Activated CD4-positive, alpha-beta T cell treated with anti-CD3 and anti-CD28 coated beads for 4 hours (primary cell): Measurements from ENCODE around the gene MAPK9.
"Not testable (repeated sequence)": the region's sequence is repeated elsewhere in the genome, so short reads cannot be mapped to it uniquely, and the experiment has no call there.

Source experiments
- DNase-seq, 2 donors: peaks; one replicate each; pipeline ENCODE4 v3.0.0-alpha.2; 2020

The MAPK9 gene

GRCh38 chr5:180222056-180222455 is 69.8 kb downstream of the MAPK9 start:
- DNase-seq: no peak

- no peak for DNase-seq
Measured at GRCh38 chr5:180217797-180218196, 74.1 kb downstream of the MAPK9 start.

GRCh38 chr5:180216646-180217171 is 75.2 kb downstream of the MAPK9 start:
- DNase-seq: no peak

GRCh38 chr5:180215783-180216630 is 75.9 kb downstream of the MAPK9 start:
- DNase-seq: no peak

GRCh38 chr5:180214870-180215770 is 76.8 kb downstream of the MAPK9 start:
- no peak for DNase-seq

- no peak for DNase-seq
Measured at GRCh38 chr5:180213657-180214207, 78.2 kb downstream of the MAPK9 start.

DNA sequence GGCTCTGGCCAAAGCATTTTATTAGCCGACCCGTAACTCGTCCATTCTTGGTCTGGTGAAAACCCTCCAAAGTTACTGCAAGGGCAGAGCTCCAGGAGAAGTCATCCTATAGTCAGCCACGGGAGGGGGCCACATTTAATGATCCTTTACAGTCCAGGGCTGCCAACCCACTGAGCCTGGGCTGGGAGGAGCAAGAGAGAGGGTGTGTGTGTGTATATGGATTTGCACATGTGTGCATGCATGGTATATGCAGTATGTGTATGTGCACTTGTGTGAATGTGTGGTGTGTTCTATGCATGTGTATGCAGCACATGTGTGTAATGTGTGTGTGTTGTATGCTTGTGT is 78.7 kb downstream of the MAPK9 start:
- no peak for DNase-seq

DNA sequence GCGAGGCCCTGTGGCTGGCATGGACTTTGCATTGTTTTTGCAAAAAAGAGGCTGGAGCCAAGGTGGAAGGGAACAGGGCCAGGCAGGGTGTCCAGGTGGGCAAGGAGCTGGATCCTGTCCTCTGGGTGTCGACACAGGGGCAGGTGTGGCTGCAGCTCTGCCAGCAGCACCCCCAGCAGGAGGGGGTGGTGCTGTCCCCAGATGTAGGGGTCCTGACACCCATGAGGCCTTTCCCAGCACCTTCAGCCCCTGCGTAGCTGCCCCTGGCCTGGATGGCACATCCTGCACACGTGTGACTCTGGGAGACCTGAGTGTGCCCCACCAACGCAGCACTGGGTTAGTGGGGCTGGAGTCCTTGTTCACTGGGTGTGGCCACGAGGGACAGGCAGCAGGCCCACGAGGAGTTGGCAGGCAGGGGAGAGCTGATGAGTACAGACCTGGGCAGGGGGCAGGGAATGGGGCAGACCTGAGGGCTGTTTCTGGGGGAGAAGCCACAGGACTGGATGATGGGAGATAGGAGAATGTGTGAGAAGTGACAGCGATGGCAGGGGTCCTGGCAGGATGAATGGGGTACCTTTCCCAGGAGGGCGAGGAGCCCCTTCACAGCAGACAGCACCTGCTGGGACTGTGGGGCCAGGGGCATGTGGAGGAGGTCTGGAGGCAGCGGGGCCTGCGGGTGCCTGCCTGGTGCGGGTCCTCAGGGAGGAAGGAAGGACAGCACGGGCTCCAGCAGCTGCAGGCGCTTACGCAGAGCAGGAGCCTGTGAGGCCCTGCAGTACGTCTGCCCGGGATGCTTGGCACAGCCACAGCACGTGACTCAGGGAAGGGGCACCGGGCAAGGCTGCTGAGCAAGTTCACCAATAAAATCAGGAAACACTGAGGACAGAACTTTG is 79.3 kb downstream of the MAPK9 start:
- no peak for DNase-seq

DNA sequence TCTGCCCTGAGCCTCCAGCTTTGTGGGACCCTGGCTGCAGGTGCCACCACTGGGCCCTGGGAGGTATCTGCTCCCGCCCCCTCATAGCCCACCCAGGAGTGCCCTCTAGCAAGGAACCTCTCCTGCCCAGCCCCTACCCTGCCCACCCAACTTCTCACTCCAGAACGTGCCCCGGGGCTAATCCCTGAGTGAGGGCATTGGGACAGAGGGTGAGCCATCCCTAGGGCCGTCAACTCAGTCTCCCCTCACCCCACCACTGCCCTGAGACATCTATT is 80.2 kb downstream of the MAPK9 start:
- no peak for DNase-seq

GRCh38 chr5:180210961-180211760 is 80.7 kb downstream of the MAPK9 start:
- DNase-seq: no peak

- not testable (repeated sequence) for DNase-seq
Measured at GRCh38 chr5:180210077-180210476, 81.8 kb downstream of the MAPK9 start.

GRCh38 chr5:180209137-180209581 is 82.7 kb downstream of the MAPK9 start, which contains the start of gene RASGEF1C:
Gene RASGEF1C, minus strand, starts transcription at chr5:180209211. Its CDS starts 71,159 bp downstream, at chr5:180138052.
- DNase-seq: peak; percentile 44 to 50

- no peak for DNase-seq
Measured at GRCh38 chr5:180208435-180209081, 83.3 kb downstream of the MAPK9 start.

GRCh38 chr5:180208038-180208434 is 83.8 kb downstream of the MAPK9 start:
- no peak for DNase-seq

DNA sequence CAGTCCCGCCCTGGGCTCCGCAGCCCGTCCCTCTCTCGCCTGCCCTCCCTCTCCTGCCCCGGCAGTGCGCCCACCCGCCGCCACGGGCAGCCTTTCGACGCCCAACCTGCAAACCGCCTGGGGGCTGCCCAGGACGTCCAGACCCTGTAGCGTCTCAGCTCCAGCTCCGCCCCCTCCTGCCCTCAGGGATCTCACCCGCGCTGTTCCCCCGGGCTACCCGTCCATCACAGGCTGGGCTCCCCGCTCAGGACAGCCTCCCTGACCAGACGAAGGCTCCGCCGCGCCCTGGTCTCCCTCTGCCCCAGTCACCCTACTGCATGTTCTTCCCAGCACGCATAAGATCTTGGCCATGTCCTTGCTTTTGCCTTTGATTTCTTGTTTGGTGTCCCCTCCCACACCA is 84.3 kb downstream of the MAPK9 start:
- no peak for DNase-seq

GRCh38 chr5:180206993-180207392 is 84.9 kb downstream of the MAPK9 start:
- no peak for DNase-seq

- no peak for DNase-seq
Measured at GRCh38 chr5:180205916-180206315, 86.0 kb downstream of the MAPK9 start.

- DNase-seq: no peak
Measured at GRCh38 chr5:180204276-180204819, 87.5 kb downstream of the MAPK9 start.

GRCh38 chr5:180202939-180203573 is 88.8 kb downstream of the MAPK9 start:
- no peak for DNase-seq
